ENCODE measurements around the gene CHST12. TPM values are rescaled to one million over a fixed set of nuclear protein-coding genes. Genes with fewer than 3 reads are reported as not detected.
"Not testable (repeated sequence)": the region's sequence is repeated elsewhere in the genome, so short reads cannot be mapped to it uniquely, and the experiment has no call there.

CHST12 gene
- total RNA-seq, 2 donors from 2014 or later, result 8.7 to 8.8 TPM

- DNase-seq, result no peak
- intact Hi-C loops (cut with DNase I), result no loop called here
- H3K4me3 ChIP-seq, result no peak overlapping the region
Observed at GRCh38 chr7:2452643-2453270, 49.3 kb downstream of the CHST12 start.

DNA sequence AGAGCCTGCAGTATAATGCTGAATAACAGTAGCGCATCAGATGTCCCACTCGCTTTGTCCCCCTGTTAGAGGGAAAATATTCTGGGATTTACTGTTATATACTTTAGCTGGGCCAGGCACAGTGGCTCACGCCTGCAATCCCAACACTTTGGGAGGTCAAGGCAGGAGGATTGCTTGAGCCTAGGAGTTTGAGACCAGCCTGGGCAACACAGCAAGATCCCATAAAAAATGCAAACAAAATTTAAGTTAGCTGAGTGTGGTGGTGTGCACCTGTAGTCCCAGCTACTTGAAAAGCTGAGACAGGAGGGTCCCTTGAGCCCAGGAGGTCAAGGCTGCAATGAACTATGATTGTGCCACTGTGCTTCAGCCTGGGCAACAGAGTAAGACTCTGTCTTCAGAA is 50.4 kb downstream of the CHST12 start:
- DNase-seq; H3K27ac ChIP-seq; H3K4me3 ChIP-seq; H3K4me1 ChIP-seq; H3K9me3 ChIP-seq; intact Hi-C loops (cut with DNase I); H3K36me3 ChIP-seq; H3K27me3 ChIP-seq; H3K9ac ChIP-seq (ENCODE audit: low read depth in 2 of 2, low read length in 2 of 2): not testable (repeated sequence)

More at GRCh38 chr7:2452643-2453270, 49.3 kb downstream of the CHST12 start:
- peaks cover 8% of the 10 kb centered on the region for H3K4me1 ChIP-seq
- TF ChIP-seq, protein P1, sequence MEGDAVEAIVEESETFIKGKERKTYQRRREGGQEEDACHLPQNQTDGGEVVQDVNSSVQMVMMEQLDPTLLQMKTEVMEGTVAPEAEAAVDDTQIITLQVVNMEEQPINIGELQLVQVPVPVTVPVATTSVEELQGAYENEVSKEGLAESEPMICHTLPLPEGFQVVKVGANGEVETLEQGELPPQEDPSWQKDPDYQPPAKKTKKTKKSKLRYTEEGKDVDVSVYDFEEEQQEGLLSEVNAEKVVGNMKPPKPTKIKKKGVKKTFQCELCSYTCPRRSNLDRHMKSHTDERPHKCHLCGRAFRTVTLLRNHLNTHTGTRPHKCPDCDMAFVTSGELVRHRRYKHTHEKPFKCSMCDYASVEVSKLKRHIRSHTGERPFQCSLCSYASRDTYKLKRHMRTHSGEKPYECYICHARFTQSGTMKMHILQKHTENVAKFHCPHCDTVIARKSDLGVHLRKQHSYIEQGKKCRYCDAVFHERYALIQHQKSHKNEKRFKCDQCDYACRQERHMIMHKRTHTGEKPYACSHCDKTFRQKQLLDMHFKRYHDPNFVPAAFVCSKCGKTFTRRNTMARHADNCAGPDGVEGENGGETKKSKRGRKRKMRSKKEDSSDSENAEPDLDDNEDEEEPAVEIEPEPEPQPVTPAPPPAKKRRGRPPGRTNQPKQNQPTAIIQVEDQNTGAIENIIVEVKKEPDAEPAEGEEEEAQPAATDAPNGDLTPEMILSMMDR (IDR thresholded peaks at IDR 0.05), result no peak
- no peak overlapping the region for H3K9ac ChIP-seq (ENCODE audit: low read depth in 2 of 2, low read length in 2 of 2)
- H3K36me3 ChIP-seq, result no peaks in the 10 kb centered on the region
- no peaks in the 10 kb centered on the region for H3K9me3 ChIP-seq
- H3K27ac ChIP-seq, result no peak overlapping the region
- H3K27me3 ChIP-seq, result no peaks in the 10 kb centered on the region

DNA sequence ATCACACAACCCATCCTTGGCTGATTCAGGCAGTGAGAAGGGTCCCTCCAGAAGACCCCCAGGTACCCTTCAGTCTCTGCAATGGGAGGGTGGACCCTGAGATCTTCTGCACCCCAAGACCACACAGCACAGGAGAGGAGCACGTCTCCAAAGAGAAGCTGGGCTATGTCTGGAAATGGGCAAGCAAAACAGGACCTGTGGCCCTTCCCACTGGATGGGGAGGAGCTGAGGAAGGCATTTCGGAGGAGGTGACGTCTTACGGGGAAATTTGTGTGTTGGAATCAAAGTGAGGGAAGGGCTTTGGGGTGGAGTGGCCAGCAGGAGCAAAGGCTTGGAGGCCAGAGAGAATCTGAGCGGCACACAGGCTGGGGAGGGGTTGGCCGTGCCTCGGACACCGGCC is 56.3 kb downstream of the CHST12 start:
- TF ChIP-seq, protein P1 (IDR thresholded peaks at IDR 0.05), result no peak
- no peak for DNase-seq

DNA sequence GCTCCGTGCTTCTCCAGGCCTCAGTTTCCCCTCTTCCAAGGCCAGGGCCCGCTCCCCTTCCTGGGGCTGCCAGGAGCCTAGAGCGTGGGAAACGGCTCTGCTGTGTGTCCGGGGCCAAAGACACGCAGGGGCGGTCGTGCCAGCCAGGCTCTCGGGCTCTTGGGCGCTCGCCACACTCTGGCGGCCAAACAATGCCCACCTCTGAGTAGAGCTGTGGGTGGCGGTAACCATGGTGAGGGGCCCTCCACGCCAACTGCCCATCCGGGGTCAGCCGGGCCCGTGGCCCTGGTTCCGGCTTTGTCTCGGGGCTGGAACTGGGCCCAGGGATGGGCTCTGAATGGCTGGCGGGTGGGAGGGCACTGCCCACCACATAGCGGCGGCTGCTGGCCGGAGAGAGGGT is 56.8 kb downstream of the CHST12 start:
- DNase-seq, result no peak
- Histone ChIP-seq H3K9me3 (no peaks in the 10 kb centered on the region), H3K36me3 (no peaks in the 10 kb centered on the region), H3K27me3 (no peaks in the 10 kb centered on the region), H3K4me3 (no peak overlapping the region), H3K4me1 (no peaks in the 10 kb centered on the region), H3K27ac (no peak overlapping the region), H3K9ac (ENCODE audit: low read depth in 2 of 2, low read length in 2 of 2) (no peak overlapping the region)
- intact Hi-C loops (cut with DNase I), result no loop called here
- TF ChIP-seq, protein P1 (IDR thresholded peaks at IDR 0.05), result no peak

More for the DNA sequence above, 56.3 kb downstream of the CHST12 start:
- Histone ChIP-seq H3K27me3 (no peaks in the 10 kb centered on the region), H3K4me1 (no peaks in the 10 kb centered on the region), H3K9ac (ENCODE audit: low read depth in 2 of 2, low read length in 2 of 2) (no peak overlapping the region), H3K4me3 (no peak overlapping the region), H3K36me3 (no peaks in the 10 kb centered on the region), H3K9me3 (no peaks in the 10 kb centered on the region), H3K27ac (no peak overlapping the region)
- intact Hi-C loops (cut with DNase I), result no loop called here

DNA sequence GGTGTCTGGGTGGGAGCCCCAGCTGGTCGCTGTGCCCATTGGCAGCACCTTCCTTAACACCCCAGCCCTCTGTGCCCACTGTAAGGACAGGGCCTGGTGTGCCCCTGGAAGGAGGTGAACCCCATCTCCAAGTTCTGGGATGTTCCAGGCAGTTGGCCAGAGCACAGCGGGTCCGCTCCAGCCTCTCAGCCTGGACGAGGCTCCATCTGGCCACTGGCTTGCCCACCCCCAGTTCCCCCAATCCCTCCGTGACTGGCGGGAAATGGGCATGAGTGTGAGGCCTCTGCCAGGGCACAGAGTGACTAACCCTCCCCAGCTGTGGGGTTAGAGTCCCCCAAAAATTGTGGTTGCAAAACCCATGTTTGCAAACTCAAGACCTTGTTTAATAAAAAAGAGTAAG is 57.2 kb downstream of the CHST12 start:
- intact Hi-C loops (cut with DNase I), result no loop called here
- Histone ChIP-seq H3K27ac (no peak overlapping the region), H3K27me3 (no peaks in the 10 kb centered on the region), H3K9me3 (no peaks in the 10 kb centered on the region), H3K4me1 (no peaks in the 10 kb centered on the region), H3K36me3 (no peaks in the 10 kb centered on the region), H3K4me3 (no peak overlapping the region), H3K9ac (ENCODE audit: low read depth in 2 of 2, low read length in 2 of 2) (no peak overlapping the region)
- TF ChIP-seq, protein P1 (IDR thresholded peaks at IDR 0.05), result no peak
- DNase-seq, result no peak

DNA sequence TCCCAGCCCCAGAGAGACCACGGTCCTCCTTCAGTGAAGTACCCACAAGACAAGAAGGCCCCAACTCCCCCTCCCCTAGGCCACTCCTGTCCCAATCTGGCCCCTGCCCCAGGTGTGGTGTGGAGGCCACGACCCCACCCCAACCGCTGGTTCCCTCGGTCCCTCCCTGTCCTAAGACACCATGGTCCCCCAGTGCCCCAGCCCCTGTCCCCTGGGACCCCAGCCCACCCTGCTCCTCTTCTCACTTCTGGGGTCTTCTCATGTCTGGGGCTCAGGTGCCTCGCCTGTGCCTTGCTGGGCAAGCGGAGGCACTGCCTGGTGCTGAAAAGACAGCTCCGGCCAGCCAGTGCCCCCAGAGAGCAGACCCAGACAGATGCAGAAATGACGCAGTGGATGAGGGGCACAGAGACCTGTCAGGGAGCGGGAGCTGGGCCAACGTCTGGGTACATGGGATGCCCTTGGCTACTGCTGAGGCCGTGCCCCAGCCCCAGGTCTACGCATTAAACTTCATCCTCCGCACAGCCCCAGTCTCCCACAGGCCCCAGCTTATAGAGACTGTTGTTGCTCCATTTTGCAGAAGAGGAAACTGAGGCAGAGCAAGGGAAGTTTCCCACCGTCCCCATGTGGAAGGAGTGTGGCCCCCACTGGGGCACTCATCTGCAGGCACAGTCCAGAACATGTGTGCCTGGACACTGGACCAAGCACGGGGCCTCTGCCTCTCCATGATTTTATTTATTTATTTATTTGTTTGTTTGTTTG is 58.0 kb downstream of the CHST12 start:
- intact Hi-C loops (cut with DNase I), result no loop called here
- DNase-seq, result no peak

More for the DNA sequence above, 58.0 kb downstream of the CHST12 start:
- no peaks in the 10 kb centered on the region for H3K36me3 ChIP-seq
- no peak overlapping the region for H3K27ac ChIP-seq
- no peaks in the 10 kb centered on the region for H3K9me3 ChIP-seq
- H3K27me3 ChIP-seq, result no peaks in the 10 kb centered on the region
- H3K4me3 ChIP-seq, result no peak overlapping the region
- H3K9ac ChIP-seq (ENCODE audit: low read depth in 2 of 2, low read length in 2 of 2), result no peak overlapping the region
- TF ChIP-seq, protein P1 (IDR thresholded peaks at IDR 0.05), result no peak
- no peaks in the 10 kb centered on the region for H3K4me1 ChIP-seq

Measured in colonic mucosa (tissue), 4 donors.